Hypothalamus (tissue), 51 donors: ENCODE data around the gene LY6G6C.

ENCODE experiments used
- DNase-seq, 51 donors: peaks; one replicate each; lab custom pipeline; 2025; lab: John Stamatoyannopoulos, UW

The LY6G6C gene

DNA sequence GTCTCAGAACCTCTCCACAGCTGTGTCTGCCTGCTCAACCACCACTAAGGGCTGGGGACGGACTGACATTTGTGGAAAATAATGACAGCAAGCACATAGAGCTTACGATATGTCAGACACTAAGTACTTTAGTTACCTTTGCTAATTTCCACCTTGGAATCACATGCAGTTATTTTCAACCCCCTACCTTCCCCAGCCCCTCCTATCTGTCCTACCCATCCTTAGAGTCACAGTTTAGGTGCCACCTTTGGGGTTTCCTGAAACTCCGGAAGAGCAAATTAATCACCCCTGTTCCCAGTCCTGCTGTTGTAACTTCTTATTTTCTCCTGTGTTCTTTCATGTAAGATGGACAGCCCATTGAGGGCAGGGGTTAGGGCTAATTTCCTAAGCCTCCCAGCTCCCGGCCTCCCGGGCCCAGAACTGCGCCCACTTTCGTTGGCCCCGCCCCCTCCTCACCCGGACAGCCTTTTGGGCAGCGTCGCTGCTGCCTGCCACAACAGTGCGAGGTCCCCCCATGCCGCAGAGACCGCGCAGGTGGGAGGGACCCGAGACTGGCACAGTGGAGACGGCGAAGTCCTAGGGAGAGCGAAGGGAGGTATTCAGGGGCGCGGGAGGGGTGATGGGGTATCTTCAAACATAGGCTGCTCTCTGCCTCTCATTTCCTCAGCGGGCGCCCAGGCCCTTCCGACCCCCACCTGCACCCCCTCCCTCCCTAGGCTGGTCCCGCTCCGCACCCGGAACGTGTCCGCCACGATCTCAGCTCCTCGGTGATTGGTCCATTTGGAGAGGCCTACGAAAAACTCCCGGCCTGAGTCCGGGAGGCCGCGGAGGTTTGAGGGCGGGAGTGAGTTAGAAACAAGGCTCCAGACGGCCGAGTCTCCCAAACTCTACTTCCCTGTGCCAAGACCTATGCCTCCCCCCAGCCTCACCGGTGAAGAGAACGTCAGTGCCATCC is 6.4 kb upstream of the LY6G6C start:
- no peak for DNase-seq

DNA sequence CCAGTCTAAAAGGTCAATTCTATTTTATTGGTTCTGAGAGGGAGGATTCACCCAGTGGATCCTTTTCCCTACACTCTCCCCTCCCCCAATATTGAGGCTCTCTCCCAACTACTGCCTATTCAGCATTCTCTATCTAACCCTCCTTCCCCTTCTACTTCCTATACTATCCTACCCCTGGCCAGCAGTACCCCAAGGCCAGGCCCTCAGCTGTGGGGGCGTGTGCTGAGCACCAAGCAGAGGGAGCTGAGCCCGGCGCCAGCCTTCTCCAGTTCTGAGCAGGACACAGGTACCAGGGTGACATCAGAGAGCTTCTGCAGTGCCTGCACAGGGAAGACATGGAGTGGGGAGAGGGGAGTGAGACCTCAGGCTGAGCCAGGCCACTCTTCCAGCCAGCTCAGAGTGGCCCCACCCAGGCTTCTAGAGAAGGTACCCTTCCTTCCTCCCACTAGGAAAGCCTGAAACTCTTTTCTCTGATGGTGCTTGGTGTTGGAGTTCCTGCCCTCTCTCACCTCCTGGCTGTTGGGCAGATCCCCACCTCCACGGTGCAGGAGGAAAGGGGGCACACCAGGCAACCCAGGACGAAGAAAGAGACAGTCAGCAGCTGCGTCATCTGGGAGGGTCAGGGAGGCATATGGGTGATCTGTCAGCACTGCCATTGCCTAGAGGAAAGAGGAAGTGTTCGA is 5.6 kb upstream of the LY6G6C start:
- DNase-seq: no peak

DNA sequence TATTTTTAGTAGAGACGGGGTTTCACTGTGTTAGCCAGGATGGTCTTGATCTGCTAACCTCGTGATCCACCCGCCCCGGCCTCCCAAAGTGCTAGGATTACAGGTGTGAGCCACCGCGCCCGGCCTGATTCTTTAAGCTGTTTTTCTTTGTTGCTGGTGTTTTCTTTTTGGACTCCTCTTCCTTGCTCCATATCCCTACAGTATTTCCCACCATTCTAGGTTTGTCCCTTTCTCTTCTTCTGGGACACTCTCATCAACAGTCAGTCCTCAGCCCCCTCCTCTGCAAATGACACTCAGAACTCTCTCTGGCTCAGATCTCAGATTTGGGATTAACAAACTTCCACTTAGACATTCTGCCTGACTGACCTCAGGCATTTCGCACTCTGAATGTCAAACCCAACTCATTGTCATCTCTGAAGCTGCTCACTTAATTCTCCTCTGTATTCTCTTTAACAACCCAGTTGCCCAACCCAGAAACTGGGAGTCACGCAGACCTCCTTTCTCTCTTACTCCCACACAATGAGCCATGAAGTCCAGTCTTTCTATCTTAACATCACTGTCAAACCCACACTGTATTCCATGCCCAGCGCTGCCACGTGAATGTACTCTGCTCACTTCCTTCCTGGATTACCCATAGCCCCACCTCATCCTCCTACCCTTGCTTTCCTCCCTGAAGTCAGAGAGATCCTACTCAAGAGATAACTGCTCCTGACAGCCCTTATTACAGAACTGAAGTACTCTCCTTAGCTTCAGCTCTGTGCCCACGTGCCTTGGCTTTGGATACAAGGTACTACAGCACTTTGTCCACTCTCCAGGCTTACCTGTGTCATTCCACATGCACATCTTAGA is 4.2 kb upstream of the LY6G6C start:
- peak in 1 of 51 donors; percentile 9 for DNase-seq

DNA sequence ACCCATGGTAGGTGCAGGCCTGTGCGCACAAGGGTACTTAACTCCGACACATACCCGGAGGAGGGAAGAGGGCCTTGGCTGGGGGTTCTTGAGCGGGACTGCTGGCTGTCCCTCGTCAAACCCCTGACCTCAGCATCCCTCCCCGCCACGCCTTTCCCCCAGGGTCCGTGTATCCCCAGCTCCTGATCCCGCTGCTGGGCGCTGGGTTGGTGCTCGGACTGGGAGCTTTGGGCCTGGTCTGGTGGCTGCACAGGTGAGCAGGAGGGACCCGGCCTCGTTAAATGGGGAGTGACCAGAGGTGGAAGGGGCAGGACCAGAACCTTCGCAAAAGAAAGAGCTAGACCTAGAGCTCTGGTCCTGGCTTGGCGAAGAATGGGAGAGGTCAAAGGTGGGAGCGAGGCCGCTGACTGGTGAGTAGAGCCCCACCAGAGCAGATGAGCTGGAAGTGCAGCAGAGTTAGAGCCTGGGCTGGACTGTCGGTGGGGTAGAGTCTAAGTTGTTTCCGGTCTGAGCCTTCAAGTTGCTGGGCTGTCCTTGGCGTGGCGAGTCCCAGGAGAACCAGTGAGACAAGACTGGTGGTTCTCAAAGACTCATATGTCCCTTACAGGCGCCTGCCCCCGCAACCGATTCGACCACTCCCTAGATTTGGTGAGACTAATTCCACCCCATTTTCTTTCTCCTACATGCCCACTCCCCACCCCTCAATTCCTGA is 2.6 kb upstream of the LY6G6C start:
- no peak for DNase-seq

DNA sequence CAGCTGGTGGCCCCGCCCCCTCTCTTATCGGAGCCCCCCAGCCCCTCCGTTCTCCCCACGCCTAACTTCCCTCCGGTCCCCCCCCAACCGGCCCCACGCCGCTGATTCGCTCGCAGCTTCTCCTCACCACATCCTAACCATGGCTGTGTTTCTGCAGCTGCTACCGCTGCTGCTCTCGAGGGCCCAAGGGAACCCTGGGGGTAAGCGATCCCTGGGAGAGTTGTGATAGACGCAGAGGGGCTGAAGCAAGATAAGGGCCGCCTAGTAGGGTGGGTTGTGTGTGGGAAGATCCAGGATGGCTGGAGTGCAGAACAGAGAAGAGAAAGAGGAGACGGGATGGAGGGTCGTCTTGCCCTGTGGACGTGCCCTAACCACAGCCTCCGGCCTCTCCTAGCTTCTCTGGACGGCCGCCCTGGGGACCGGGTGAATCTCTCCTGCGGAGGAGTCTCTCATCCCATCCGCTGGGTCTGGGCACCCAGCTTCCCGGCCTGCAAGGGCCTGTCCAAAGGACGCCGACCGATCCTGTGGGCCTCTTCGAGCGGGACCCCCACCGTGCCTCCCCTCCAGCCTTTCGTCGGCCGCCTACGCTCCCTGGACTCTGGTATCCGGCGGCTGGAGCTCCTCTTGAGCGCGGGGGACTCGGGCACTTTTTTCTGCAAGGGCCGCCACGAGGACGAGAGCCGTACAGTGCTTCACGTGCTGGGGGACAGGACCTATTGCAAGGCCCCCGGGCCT is 1.9 kb upstream of the LY6G6C start, which contains the start of gene MPIG6B:
Gene MPIG6B, plus strand, starts transcription at position 129 of the 735 bp plus-strand sequence. Its CDS starts 11 bp downstream, at position 140.
- no peak for DNase-seq

DNA sequence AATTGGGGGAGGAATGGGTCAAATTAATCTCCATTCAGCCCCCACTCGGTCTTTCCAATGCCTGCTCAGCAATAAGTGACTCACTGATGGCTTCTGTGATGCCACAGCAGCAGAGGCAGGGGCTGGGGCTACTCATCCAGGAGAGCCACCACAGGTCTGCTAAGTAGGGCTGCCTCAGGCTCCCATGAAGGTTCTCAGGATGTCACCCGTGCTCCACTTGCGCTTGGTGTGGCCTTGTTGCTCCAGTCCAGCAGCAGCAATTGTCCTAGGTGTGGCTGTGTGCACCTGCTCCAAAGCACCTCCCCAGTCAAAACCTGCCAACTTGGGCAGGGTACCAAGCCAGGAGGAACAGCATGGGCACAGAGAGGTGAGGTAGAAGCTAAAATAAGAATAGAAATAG is 627 bp upstream of the LY6G6C start:
- no peak for DNase-seq

DNA sequence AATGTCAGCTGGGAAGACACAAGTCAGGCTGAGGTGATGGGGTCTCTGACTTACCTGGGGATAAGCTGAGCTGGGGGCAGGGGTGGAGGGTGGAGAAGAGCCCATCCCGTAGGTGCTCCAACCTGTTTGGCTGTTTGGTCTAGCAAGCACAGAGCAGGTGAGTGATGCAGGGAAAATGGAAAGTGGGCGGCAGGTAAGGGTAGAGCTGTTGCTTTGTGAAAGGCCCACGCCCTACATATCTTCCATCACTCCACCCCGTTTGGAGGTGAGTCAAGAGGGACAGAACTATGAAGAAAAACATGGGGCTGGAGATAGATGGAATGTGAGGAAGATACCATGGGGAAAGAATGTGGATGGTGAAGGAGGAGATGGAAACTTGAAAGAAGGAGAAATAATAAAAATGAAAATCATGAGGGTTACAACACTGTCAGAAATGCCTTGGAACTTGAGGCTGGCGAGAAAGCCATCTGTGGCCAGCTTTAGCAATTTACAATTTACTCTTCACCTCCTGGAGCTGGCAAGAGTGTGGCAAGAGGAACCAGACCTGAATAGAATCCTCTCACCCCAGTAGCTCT is 1.3 kb downstream of the LY6G6C start:
- no peak for DNase-seq

DNA sequence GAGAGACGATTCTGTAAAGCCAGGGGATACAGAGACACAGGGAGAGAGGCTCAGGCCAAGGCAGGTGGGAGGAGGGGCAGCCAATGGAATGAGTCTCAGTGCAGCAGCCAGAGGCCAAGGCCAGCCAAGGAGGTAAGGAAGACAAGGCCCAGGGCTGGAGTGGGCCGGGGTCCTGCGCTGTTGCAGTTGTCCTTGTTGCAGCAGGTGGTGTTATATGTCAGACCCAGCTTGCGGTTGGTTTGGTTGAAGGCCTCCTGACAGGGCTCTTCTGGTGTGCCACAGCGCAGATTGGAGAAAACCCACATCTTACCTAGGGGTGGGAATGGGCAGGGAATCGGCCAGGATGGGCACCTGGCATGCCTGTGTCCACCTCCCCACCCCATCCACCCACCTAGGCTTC is 2.5 kb downstream of the LY6G6C start:
- no peak for DNase-seq

DNA sequence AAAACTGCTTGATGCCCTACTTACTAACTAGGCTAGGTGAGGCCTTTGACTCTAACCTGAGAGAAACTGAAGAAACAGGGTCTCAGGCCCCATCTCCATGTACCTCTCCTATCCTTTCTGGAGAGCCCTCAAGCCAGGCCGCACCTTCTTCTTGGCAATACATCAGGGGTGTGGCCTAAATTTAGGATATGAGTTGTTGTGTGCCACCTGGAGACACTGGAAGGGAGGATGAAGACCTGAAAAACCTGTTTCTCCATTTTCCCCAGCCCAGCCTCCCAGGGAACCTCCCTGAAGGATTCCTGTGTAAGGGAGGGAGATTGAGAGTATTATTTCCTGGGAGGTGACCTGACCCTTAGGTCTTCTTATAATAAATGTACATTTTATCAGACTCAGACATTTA is 3.3 kb downstream of the LY6G6C start:
- DNase-seq: no peak

DNA sequence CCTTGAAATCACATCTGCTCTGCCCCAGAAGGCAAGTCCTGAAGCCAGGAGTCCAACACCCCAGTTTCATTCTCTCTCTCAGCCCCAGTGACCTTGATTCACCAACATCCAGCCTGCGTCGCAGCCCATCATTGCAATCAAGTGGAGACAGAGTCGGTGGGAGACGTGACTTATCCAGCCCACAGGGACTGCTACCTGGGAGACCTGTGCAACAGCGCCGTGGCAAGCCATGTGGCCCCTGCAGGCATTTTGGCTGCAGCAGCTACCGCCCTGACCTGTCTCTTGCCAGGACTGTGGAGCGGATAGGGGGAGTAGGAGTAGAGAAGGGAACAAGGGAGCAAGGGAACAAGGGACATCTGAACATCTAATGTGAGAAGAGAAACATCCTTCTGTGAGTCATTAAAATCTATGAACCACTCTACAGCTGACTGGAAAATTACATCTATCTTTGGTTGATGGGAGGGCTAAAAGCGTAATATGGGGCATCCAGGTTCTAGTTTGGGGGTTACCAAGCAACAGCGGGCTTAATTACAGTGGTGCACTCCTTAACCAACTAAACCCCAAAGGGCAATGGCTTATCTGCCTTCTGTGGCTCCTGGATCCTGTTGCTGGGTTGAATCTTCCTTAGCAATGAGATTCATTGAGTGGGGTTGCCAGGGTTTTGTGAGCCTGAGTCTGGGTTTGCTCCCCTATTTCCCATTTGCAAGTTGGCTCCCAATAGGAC is 3.9 kb downstream of the LY6G6C start:
- DNase-seq: peak in 1 of 51 donors; percentile 33

DNA sequence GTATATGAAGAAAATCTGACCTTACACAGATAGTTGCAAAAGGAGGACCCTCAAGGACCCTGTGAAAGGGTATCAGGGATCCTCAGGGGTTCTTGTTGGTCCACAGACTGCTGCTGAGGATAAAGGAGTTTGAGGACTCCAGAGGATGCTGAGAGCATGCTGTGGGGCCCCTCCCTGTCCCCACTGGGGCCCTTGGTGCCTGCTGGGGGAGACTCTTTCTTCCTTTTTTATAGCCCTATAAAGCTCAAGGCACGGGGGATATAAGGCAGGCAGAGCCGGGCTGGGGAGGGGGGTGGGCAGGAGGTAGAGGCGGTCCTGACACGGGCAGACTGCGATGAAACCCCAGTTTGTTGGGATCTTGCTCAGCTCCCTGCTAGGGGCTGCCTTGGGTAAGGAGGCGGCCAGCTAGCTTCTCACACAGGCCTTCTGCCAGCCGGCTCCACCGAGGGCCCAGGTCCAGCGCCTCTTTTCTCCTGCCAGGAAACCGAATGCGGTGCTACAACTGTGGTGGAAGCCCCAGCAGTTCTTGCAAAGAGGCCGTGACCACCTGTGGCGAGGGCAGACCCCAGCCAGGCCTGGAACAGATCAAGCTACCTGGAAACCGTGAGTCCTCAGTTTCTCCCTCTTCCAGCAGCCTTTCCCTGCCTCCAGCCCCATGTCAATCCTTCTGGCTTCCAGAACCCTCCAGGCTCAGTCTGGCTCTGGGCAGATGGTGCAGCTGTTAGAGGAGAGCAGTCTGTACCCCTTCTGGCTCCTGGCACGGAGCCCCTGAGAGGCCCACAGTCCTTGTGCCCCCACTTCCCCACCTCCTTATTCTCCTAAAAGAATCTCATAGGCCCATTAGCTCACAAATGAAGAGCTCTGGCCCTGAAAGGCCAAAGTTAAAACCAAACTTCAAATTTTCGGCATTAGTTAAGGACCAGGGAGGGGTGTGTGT is 6.3 kb downstream of the LY6G6C start, which contains the start of gene LY6G6D:
Gene LY6G6D, plus strand, starts transcription at position 327 of the 937 bp plus-strand sequence. Its CDS starts 8 bp downstream, at position 335.
- no peak for DNase-seq

DNA sequence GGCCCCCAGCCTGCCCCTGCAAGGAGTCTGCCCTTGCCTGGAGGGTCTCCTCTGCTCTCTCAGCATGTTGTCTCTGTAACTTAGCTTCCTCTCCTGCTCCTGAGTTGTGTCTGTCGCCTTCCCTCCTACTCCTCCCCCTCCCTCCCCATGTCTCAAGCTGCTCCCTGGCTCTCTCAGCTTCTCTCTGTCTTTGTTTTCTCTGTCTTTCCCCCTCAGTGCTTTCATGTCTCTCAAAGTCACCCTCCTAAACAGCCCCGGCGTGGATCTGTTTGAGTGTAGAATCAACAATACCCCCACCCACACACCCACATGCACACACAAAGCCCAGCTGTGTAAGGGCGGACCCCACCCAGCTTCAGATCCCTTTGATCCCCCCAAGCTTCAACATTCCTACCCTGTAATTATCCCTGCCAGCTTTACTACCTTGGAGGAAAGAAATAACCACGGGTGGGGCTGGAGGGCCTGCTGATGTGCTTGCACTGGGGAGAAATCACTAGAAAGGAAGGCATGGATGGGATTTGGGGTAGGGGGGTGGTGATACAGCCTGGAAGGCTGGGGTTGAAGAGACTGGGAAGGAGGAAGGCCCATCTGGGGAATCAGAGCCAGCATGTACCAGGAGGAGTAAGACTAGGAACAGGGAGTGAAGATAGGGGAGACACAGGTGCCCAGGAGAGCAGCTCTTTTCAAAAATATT is 7.4 kb downstream of the LY6G6C start:
- DNase-seq: peak in 1 of 51 donors; percentile 45

DNA sequence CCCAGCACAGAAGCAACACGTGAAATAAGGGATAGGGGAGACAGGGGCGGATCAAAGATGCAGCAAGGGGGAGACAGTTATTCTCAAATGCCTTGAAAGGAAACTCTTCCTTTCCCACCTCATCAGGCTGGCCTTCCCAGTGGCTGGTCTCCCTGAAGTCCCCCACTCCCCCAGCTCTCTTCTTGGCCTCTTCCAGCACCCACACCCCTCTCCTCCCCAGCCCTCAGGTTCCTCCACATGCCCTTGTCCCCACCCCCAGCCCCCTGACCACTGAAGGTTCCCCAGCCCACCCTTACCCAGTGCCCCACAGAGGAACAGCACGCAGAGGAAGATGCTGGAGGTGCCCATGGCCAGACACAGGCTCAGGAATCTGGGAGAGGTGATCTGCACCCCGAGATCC is 8.1 kb downstream of the LY6G6C start:
- no peak for DNase-seq

DNA sequence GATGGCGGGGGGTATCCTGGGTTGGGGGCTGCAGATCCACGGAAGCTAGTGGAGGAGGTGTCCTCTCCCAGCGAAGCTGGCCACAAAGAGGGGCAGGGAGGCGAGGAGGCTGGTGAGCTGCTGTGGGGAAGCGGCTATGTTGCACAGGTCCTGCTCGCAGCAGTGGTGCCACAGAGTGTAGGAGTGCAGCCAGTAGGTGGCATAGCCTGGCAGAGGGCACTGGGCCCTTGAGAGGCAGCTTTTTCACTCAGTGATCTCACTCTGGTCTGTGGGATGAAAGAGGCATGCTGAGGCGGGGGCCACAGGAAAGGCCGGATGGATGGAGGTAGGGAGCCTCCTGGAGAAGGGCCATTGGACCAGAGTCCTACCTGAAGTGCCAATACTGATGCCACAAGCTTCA is 9.2 kb downstream of the LY6G6C start:
- DNase-seq: no peak

DNA sequence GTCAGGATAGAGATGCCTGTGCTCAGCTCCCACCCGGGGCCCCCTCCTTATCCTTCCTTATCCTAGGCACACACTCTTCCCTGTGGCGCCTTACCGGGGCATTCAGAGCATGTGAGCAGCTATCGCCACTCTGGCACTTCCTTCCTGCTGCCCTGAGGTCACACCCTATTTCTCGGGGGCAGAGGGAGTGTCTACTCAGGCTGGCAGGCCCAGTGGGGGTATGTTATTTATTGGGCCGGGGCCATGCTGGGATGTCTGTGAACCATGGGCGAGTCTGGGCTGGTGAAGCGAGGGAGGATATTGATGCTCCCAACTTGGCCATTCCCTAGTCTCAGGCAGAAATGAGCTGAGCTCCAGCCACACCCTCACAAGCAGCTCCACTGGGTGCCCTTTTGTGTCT is 10.3 kb downstream of the LY6G6C start:
- DNase-seq: no peak

DNA sequence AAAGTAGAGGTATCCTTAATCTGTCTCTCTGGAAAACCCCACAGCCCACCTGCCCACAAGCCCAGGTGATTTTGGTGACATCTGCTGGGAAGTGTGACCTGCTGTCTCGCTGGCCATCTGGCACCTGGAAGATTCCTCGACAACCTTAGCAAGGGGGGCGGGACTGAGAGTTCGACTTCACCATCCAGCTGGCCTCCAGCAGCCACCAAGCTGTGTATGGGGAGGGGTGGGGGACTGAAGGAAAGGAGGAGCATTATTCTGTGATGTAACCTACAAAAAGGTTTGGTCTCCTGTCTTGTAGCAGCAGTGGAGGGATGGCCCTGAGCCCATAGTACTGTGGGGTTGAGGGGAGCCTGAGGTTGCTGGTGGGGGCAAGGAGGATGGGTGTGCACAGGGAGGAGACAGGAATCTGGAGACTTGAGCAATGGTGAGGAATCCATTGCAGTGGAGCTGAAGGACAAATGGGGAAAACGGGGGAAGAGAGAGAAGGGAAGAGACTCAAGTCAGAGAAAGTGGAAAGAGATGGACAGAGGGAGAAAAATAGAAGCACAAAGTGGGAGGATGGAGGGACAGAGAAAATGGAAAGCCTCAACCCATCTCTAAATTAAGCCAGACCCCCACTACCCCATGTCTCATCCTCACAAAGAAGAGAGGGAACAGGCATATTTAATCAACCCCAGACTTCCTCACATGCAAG is 10.9 kb downstream of the LY6G6C start:
- DNase-seq: no peak
